GM12892 (cell line): Measurements from ENCODE around the gene HACD1.

Source experiments
- POLR2A ChIP-seq: IDR thresholded peaks from 2 replicates; pipeline ENCODE4 v1.6.1; 2011; ENCODE audit warnings: low read depth, low read length, control low read depth
- POLR2AphosphoS5 ChIP-seq: IDR thresholded peaks from 2 replicates; pipeline ENCODE4 v1.6.1; 2011; ENCODE audit warnings: low read depth, low read length, control low read depth

DNA sequence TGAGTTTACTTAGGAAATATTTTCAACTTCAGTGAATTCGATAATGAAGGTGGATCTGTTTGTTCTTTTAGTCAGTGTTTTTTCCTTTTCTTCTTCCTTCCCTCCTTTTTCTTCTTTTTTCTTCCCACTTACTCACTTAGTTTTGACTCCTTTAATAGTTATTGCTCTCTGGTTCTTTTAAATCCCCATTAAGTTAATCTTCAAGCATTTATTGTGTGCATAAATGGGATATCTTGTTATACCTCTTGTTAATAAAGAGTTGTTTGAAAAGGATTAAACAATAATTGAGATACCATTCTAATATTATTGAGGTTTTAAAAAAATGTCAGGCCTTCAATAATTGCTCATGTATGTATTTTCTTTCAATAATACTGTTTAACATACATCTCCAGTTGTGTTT is 46.3 kb upstream of the HACD1 start:
- TF ChIP-seq POLR2AphosphoS5: no peak
- TF ChIP-seq POLR2A: no peak
